Kidney (tissue), 14 donors: Measurements from ENCODE around the gene SMARCA2. TPM values are rescaled to one million over a fixed set of nuclear protein-coding genes. Genes with fewer than 3 reads are reported as not detected.

Experiments used
- DNase-seq, 5 donors: peaks; one replicate each; pipeline ENCODE4 v3.0.0-alpha.2; 2013 to 2020
- FAIRE-seq: peaks from 2 replicates; lab custom pipeline; 2012; peaks lifted over from hg19 to GRCh38; lab: Jason Lieb, UNC
- H3K27ac ChIP-seq, 2 donors: one replicate each; pipeline ENCODE4 v1.7.0; 2013; ENCODE audit warnings: low read depth in 2 of 2, low read length in 2 of 2, inconsistent platforms in 1 of 2
- H3K27me3 ChIP-seq: one replicate; pipeline ENCODE4 v1.7.1; 2013; ENCODE audit warnings: low read length, inconsistent platforms; ENCODE audit not compliant: control insufficient read depth, insufficient read depth
- H3K36me3 ChIP-seq, 3 donors: one replicate each; pipeline versions ENCODE4 v1.7.0 to v1.7.1; 2013; ENCODE audit warnings: low read length in 3 of 3, control low read depth in 1 of 3, inconsistent platforms in 1 of 3; ENCODE audit not compliant: insufficient read depth in 3 of 3, control insufficient read depth in 2 of 3
- H3K4me1 ChIP-seq, 3 donors: one replicate each; pipeline versions ENCODE4 v1.7.0 to v1.7.1; 2013; ENCODE audit warnings: low read length in 3 of 3, inconsistent platforms in 1 of 3, low read depth in 1 of 3; ENCODE audit not compliant: control insufficient read depth in 2 of 3, insufficient read depth in 2 of 3
- H3K4me3 ChIP-seq, 3 donors: one replicate each; pipeline versions ENCODE4 v1.7.0 to v1.8.1; 2013; ENCODE audit warnings: low read length in 3 of 3, control low read depth in 1 of 3, inconsistent platforms in 1 of 3
- H3K9ac ChIP-seq, 3 donors: one replicate each; pipeline versions ENCODE4 v1.7.0 to v1.7.1; 2013; ENCODE audit warnings: low read length in 3 of 3, control low read depth in 1 of 3, inconsistent platforms in 1 of 3
- H3K9me3 ChIP-seq, 3 donors: one replicate each; pipeline versions ENCODE4 v1.7.0 to v1.7.1; 2013; ENCODE audit warnings: low read length in 3 of 3, control low read depth in 1 of 3, inconsistent platforms in 1 of 3; ENCODE audit not compliant: control insufficient read depth in 2 of 3, insufficient read depth in 1 of 3
- CTCF ChIP-seq: IDR thresholded peaks from 3 replicates; pipeline ENCODE4 v1.5.1; 2012; ENCODE audit warnings: mild to moderate bottlenecking, moderate library complexity, borderline replicate concordance; ENCODE audit not compliant: insufficient read depth; ENCODE audit errors: extremely low read depth
- intact Hi-C: fragments of 100-400 bp; cut with DNase I; formaldehyde crosslinking; loops from one replicate; pipeline ENCODE4 v1.11.1; 2022
- polyA plus RNA-seq: library from polyadenylated mRNA; stranded (reverse); fragments of 350-450 nt; fragmentation: Illumina TruSeq; extraction: RNeasy Lipid Tissue Mini Kit (QIAGEN cat#74804); gene quantifications from one replicate; pipeline ENCODE4 v1.2.3, GENCODE V29; 2014; ENCODE audit warnings: low read depth, low replicate concordance; ENCODE audit not compliant: insufficient read depth
- total RNA-seq: library from RNA; stranded (reverse); fragmentation: NEBNext Ultra II Directional; extraction: Animal tissue kit (Norgen Biotek cat#: 25700); gene quantifications from one replicate; pipeline ENCODE4 v1.2.1, GENCODE V29; 2021
- donor health status: control.
- donor health status: control.
- donor health status: control.
- donor health status: control.
- donor health status: control.
- donor health status: DM: yes; HTN: yes; CAD: no.
- donor health status: Normal renal cell carcinoma (clear cell type).

The SMARCA2 gene
- total and polyA plus RNA-seq, 2 donors from 2014 or later, result 54.3 to 189 TPM

GRCh38 chr9:2015581-2016407 is 647 bp downstream of the SMARCA2 start:
- Histone ChIP-seq H3K27me3 (no peaks in the 10 kb centered on the region), H3K9me3 (no peaks in the 10 kb centered on the region), H3K4me3 (peak overlapping the region; percentile 71 to 89 (median 89)), H3K36me3 (no peaks in the 10 kb centered on the region), H3K27ac (peak overlapping the region; percentile 96 to 97), H3K9ac (peak overlapping the region; percentile 80 to 97 (median 89)), H3K4me1 (peaks cover 0 to 15% (median 14%) of the 10 kb centered on the region in 3 donors)
- intact Hi-C loops, result no loop called here
- FAIRE-seq (no peak), DNase-seq (peak; percentile 50 to 89 (median 70))
- TF ChIP-seq CTCF, result no peak

- Histone ChIP-seq H3K4me1 (peaks cover 0 to 16% (median 14%) of the 10 kb centered on the region in 3 donors), H3K9me3 (no peaks in the 10 kb centered on the region), H3K27me3 (no peaks in the 10 kb centered on the region), H3K4me3 (peak overlapping the region; percentile 71 to 89 (median 89)), H3K36me3 (no peaks in the 10 kb centered on the region), H3K27ac (peak overlapping the region; percentile 96 to 97), H3K9ac (peak overlapping the region; percentile 80 to 97 (median 89))
- intact Hi-C loops, result no loop called here
- no peak for FAIRE-seq
- TF ChIP-seq CTCF, result no peak
- DNase-seq, result peak; percentile 68 to 94 (median 80)
Observed at GRCh38 chr9:2016408-2017330, 1.5 kb downstream of the SMARCA2 start.

- no peaks in the 10 kb centered on the region for H3K27me3 ChIP-seq
- H3K4me3 ChIP-seq, result peak overlapping the region; percentile 70 to 89 (median 71)
- no peaks in the 10 kb centered on the region for H3K36me3 ChIP-seq
- peak overlapping the region; percentile 96 to 97 for H3K27ac ChIP-seq
- DNase-seq (peak in 4 of 5 donors; percentile 71 to 95 (median 84)), FAIRE-seq (no peak)
- TF ChIP-seq CTCF, result no peak
- peaks cover 0 to 19% (median 18%) of the 10 kb centered on the region in 3 donors for H3K4me1 ChIP-seq
- intact Hi-C loops, result no loop called here
- no peaks in the 10 kb centered on the region for H3K9me3 ChIP-seq
- H3K9ac ChIP-seq, result peak overlapping the region; percentile 73 to 91 (median 89)
Observed at GRCh38 chr9:2017331-2018161, 2.4 kb downstream of the SMARCA2 start.
